Stimulated activated CD8-positive, alpha-beta memory T cell treated with anti-CD3 and anti-CD28 coated beads, Interleukin-7, amount 100 ng/mL, for 4 hours (primary cell): ENCODE measurements around the gene HJURP.

Experiments used
- DNase-seq, 2 donors: peaks; one replicate each; pipeline ENCODE4 v3.0.0-alpha.2; 2020; ENCODE audit warnings: low read depth in 2 of 2

HJURP gene

GRCh38 chr2:233848276-233848675 is 6.1 kb downstream of the HJURP start:
- DNase-seq = no peak

- no peak for DNase-seq
Measured at GRCh38 chr2:233847248-233847898, 7.0 kb downstream of the HJURP start.

GRCh38 chr2:233846387-233847247 is 7.7 kb downstream of the HJURP start:
- DNase-seq = no peak

- no peak for DNase-seq
Measured at GRCh38 chr2:233845301-233846060, 8.9 kb downstream of the HJURP start.

GRCh38 chr2:233844836-233845235 is 9.5 kb downstream of the HJURP start:
- DNase-seq = no peak

- DNase-seq = no peak
Measured at GRCh38 chr2:233844064-233844807, 10.1 kb downstream of the HJURP start.

GRCh38 chr2:233841183-233841582 is 13.2 kb downstream of the HJURP start:
- DNase-seq = no peak

- DNase-seq = no peak
Measured at GRCh38 chr2:233840520-233840919, 13.8 kb downstream of the HJURP start.

- DNase-seq = no peak
Measured at GRCh38 chr2:233839447-233839820, 14.9 kb downstream of the HJURP start.

- no peak for DNase-seq
Measured at GRCh38 chr2:233838726-233839446, 15.4 kb downstream of the HJURP start.

- DNase-seq = no peak
Measured at GRCh38 chr2:233838251-233838650, 16.1 kb downstream of the HJURP start.

GRCh38 chr2:233837694-233838229 is 16.6 kb downstream of the HJURP start:
- no peak for DNase-seq

GRCh38 chr2:233836359-233836758 is 18.0 kb downstream of the HJURP start:
- DNase-seq = no peak

- DNase-seq = no peak
Measured at GRCh38 chr2:233835230-233836186, 18.8 kb downstream of the HJURP start.

GRCh38 chr2:233833345-233833744 is 21.0 kb downstream of the HJURP start:
- no peak for DNase-seq

- no peak for DNase-seq
Measured at GRCh38 chr2:233832869-233833311, 21.4 kb downstream of the HJURP start.

- DNase-seq = no peak
Measured at GRCh38 chr2:233832414-233832813, 21.9 kb downstream of the HJURP start.

GRCh38 chr2:233831861-233832260 is 22.5 kb downstream of the HJURP start:
- no peak for DNase-seq

GRCh38 chr2:233831011-233831721 is 23.2 kb downstream of the HJURP start:
- DNase-seq = no peak
